ENCODE measurements around the gene DOCK1. TPM values are rescaled to one million over a fixed set of nuclear protein-coding genes. Genes with fewer than 3 reads are reported as not detected.

The DOCK1 gene
- total RNA-seq, 4 donors from 2014 or later, result 4.3 to 6.0 (median 4.8) TPM

DNA sequence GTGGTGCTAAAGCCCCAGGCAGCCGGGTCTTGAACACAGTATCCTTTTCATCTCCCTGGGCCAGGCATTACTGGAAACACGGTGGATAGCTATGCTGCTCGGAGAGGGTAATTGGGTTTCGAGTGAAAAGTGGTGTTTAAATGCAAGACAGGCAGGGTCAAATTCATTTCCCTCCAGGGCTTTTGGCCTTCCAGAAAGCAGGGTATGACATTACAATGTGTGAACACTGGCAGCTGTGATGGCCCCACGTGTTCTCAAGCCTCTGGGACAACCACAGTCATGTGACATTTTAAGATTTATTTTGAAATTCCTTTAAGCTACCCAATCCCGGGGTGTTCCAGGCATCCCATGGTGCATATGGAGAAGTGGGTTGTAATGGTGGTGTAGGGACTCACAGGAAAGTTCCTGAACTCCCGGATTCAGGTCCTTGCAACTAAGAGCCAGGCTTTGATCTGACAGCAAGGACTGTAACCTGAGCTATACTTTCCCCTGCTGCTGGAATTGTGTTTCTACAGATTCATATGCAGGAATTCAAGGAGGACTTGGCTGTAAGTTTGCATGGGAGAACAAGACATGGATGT, 244.4 kb downstream of the DOCK1 start:
- Histone ChIP-seq H3K4me1 (no peaks in the 10 kb centered on the region), H3K9me3 (no peaks in the 10 kb centered on the region), H3K36me3 (no peaks in the 10 kb centered on the region), H3K4me3 (no peak overlapping the region), H3K27ac (no peak overlapping the region), H3K27me3 (no peaks in the 10 kb centered on the region)
- intact Hi-C loops (cut with DNase I; ENCODE audit: low total_unique reads) (no loop called here), in situ Hi-C loops (cut with MboI; ENCODE audit: low sequenced_read_pairs in 4 of 4) (no loop called here)
- no peak for DNase-seq
- no peak for ATAC-seq
- no peak for TF ChIP-seq POLR2A (IDR thresholded peaks at IDR 0.05)
- TF ChIP-seq, protein P1, sequence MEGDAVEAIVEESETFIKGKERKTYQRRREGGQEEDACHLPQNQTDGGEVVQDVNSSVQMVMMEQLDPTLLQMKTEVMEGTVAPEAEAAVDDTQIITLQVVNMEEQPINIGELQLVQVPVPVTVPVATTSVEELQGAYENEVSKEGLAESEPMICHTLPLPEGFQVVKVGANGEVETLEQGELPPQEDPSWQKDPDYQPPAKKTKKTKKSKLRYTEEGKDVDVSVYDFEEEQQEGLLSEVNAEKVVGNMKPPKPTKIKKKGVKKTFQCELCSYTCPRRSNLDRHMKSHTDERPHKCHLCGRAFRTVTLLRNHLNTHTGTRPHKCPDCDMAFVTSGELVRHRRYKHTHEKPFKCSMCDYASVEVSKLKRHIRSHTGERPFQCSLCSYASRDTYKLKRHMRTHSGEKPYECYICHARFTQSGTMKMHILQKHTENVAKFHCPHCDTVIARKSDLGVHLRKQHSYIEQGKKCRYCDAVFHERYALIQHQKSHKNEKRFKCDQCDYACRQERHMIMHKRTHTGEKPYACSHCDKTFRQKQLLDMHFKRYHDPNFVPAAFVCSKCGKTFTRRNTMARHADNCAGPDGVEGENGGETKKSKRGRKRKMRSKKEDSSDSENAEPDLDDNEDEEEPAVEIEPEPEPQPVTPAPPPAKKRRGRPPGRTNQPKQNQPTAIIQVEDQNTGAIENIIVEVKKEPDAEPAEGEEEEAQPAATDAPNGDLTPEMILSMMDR (IDR thresholded peaks at IDR 0.05 in 4 of 5, conservative IDR thresholded peaks at IDR 0.05 in 1 of 5), result no peak

DNA sequence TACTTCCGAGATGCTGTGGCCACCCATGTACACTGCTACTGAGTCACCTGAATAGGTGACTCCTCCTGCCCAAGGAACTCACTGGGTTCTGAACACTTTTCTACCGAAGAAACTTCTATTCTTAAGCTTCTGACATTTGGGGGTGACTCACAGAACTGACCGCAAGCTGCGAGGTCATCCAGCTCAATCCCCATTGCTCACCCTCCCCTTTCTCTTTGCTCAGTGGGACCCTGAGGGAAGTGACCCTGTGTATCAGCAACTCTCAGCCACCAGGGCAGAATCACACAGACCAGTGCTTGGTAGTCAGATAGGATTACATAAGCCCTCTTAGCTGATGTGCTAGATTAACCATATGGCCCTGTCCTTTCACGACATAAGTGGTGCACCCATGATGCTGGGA, 244.9 kb downstream of the DOCK1 start:
- Histone ChIP-seq H3K4me1 (no peaks in the 10 kb centered on the region), H3K27me3 (no peaks in the 10 kb centered on the region), H3K36me3 (no peaks in the 10 kb centered on the region), H3K27ac (no peak overlapping the region), H3K4me3 (no peak overlapping the region), H3K9me3 (no peaks in the 10 kb centered on the region)
- intact Hi-C loops (cut with DNase I; ENCODE audit: low total_unique reads), result no loop called here
- DNase-seq, result no peak
- TF ChIP-seq, protein P1 (IDR thresholded peaks at IDR 0.05 in 4 of 5, conservative IDR thresholded peaks at IDR 0.05 in 1 of 5), result no peak
- no peak for TF ChIP-seq POLR2A (IDR thresholded peaks at IDR 0.05)
- no peak for ATAC-seq
- in situ Hi-C loops (cut with MboI; ENCODE audit: low sequenced_read_pairs in 4 of 4), result no loop called here

DNA sequence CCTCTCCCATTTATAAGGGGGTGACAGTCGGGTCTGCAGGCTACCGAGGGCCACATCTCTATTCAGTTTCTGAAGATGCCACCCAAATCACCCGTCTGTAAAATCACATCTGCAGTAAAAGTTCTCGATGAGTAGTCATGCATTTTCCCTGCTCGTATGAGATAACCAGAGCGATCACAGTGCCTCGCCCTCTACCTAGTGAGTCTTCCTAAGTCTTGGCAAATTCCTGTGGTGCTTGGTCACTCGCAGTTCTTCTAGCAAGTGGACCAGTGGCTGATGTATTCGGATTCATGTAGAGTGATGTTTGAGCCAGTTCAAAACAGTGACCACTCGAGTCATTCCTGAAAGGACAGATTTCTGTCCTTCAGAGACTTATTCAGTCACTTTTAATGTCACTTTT, 246.3 kb downstream of the DOCK1 start:
- Histone ChIP-seq H3K36me3 (no peaks in the 10 kb centered on the region), H3K4me3 (no peak overlapping the region), H3K27ac (no peak overlapping the region), H3K9me3 (no peaks in the 10 kb centered on the region), H3K4me1 (no peaks in the 10 kb centered on the region), H3K27me3 (no peaks in the 10 kb centered on the region)
- in situ Hi-C loops (cut with MboI; ENCODE audit: low sequenced_read_pairs in 4 of 4), result no loop called here
- ATAC-seq, result no peak
- intact Hi-C loops (cut with DNase I; ENCODE audit: low total_unique reads), result no loop called here
- TF ChIP-seq, protein P1 (IDR thresholded peaks at IDR 0.05 in 4 of 5, conservative IDR thresholded peaks at IDR 0.05 in 1 of 5), result no peak
- TF ChIP-seq POLR2A (IDR thresholded peaks at IDR 0.05), result no peak
- no peak for DNase-seq

DNA sequence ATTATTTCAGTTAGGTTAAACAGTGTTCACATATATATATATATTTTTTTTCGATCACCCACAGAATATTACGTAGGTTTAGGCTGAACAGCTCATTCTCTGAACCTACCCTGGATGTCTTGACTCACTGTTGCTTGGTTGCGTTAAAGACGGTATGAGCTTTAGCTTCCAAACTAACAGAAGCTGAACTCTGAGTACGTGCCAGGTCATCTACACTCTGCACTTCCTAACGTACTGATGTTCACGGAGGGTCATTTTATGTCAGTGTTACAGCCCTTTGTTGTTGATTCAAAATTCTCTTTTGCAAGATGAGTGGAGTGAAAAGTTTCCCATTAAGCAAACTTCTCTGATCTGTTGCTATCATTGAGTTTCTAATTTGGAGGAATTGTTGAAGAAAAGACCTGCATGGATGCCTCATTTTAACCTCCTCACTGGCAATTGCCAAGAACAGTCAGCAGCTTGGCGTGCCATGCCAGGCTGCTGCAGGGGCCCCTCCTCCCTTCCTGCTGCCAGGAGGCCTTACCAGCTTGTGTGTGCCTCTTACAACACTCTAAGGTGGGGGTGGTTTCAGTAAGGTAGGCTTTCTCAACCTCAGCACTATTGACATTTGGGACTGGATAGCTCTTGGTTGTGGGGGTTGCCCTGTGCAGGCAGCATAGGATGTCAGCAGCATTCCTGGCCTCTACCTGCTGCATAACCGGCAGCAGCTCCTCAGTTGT, 246.9 kb downstream of the DOCK1 start:
- TF ChIP-seq, protein P1 (IDR thresholded peaks at IDR 0.05 in 4 of 5, conservative IDR thresholded peaks at IDR 0.05 in 1 of 5), result no peak
- no peak for TF ChIP-seq POLR2A (IDR thresholded peaks at IDR 0.05)
- H3K27ac ChIP-seq, result no peak overlapping the region
- H3K4me1 ChIP-seq, result no peaks in the 10 kb centered on the region
- ATAC-seq (no peak), DNase-seq (no peak)
- no peaks in the 10 kb centered on the region for H3K36me3 ChIP-seq
- in situ Hi-C loops (cut with MboI; ENCODE audit: low sequenced_read_pairs in 4 of 4), result no loop called here
- H3K27me3 ChIP-seq, result no peaks in the 10 kb centered on the region
- no peak overlapping the region for H3K4me3 ChIP-seq
- intact Hi-C loops (cut with DNase I; ENCODE audit: low total_unique reads), result loop anchor here (1.0 kb wide), 1 partner anchor 38 kb away; no protein-coding TSS in a partner anchor
- H3K9me3 ChIP-seq, result no peaks in the 10 kb centered on the region

Data from gastrocnemius medialis (tissue), 4 donors.